HG03064 (cell line): ENCODE results near the gene TPK1.
"Not testable (repeated sequence)": the region's sequence is repeated elsewhere in the genome, so short reads cannot be mapped to it uniquely, and the experiment has no call there.

Experiments
- ATAC-seq: cut with Tn5 transposase; IDR thresholded peaks from one replicate; pipeline ENCODE4 v1.9.1; 2021; ENCODE audit warnings: low read depth; ENCODE audit not compliant: unreplicated experiment

TPK1 gene

GRCh38 chr7:144782883-144783282 is 53.0 kb downstream of the TPK1 start:
- ATAC-seq: no peak

- ATAC-seq: no peak
Observed at GRCh38 chr7:144780071-144780608, 55.7 kb downstream of the TPK1 start.

- not testable (repeated sequence) for ATAC-seq
Observed at GRCh38 chr7:144777889-144778288, 58.0 kb downstream of the TPK1 start.

- ATAC-seq: no peak
Observed at GRCh38 chr7:144777005-144777839, 58.6 kb downstream of the TPK1 start.

GRCh38 chr7:144776447-144776846 is 59.4 kb downstream of the TPK1 start:
- no peak for ATAC-seq

- no peak for ATAC-seq
Observed at GRCh38 chr7:144775749-144776148, 60.1 kb downstream of the TPK1 start.

- no peak for ATAC-seq
Observed at GRCh38 chr7:144771927-144772326, 63.9 kb downstream of the TPK1 start.

GRCh38 chr7:144771174-144771573 is 64.7 kb downstream of the TPK1 start:
- no peak for ATAC-seq

GRCh38 chr7:144769352-144769751 is 66.5 kb downstream of the TPK1 start:
- no peak for ATAC-seq

GRCh38 chr7:144768633-144769032 is 67.2 kb downstream of the TPK1 start:
- ATAC-seq: no peak

- no peak for ATAC-seq
Observed at GRCh38 chr7:144763291-144763690, 72.6 kb downstream of the TPK1 start.

GRCh38 chr7:144762853-144763252 is 73.0 kb downstream of the TPK1 start:
- ATAC-seq: no peak

GRCh38 chr7:144761493-144761892 is 74.4 kb downstream of the TPK1 start:
- no peak for ATAC-seq

- ATAC-seq: no peak
Observed at GRCh38 chr7:144759653-144760052, 76.2 kb downstream of the TPK1 start.

GRCh38 chr7:144747936-144748335 is 87.9 kb downstream of the TPK1 start:
- ATAC-seq: no peak

GRCh38 chr7:144738708-144739314 is 97.0 kb downstream of the TPK1 start:
- ATAC-seq: peak; percentile 88

GRCh38 chr7:144738146-144738545 is 97.7 kb downstream of the TPK1 start:
- no peak for ATAC-seq

GRCh38 chr7:144736880-144737493 is 98.9 kb downstream of the TPK1 start:
- ATAC-seq: no peak

- ATAC-seq: no peak
Observed at GRCh38 chr7:144735505-144736276, 100.2 kb downstream of the TPK1 start.

- no peak for ATAC-seq
Observed at GRCh38 chr7:144731661-144732351, 104.0 kb downstream of the TPK1 start.
